MCF 10A (cell line): Measurements from ENCODE around the gene RNF112. TPM values are rescaled to one million over a fixed set of nuclear protein-coding genes. Genes with fewer than 3 reads are reported as not detected.

Experiments used
- BruUV-seq: library from RNA; stranded (reverse); fragments of 400-500 nt; replicated peaks from 2 replicates; lab custom pipeline; 2021; lab: Mats Ljungman, UMichigan
- CTCF ChIA-PET: fragments of 300-600 bp; sonication (Branson Sonifier 250); formaldehyde crosslinking; extraction: SDS; loops from one replicate; lab custom pipeline; 2021; ENCODE audit warnings: antibody characterized with exemption, inconsistent platforms; lab: Yijun Ruan, JAX
- POLR2A ChIA-PET: fragments of 300-600, 350-650 bp; sonication (Branson Sonifier 250); formaldehyde crosslinking; extraction: SDS; loops from one replicate; lab custom pipeline; 2020; ENCODE audit warnings: antibody characterized with exemption, inconsistent platforms; lab: Yijun Ruan, JAX
- DNase-seq: peaks from one replicate; pipeline ENCODE4 v3.0.0-alpha.2; 2018; ENCODE audit not compliant: unreplicated experiment
- H3K27ac Mint-ChIP-seq: one replicate; pipeline ENCODE4 v1.8.0; 2022; ENCODE audit warnings: mild to moderate bottlenecking, low read depth, mixed read lengths; ENCODE audit not compliant: unreplicated experiment
- H3K27me3 Mint-ChIP-seq: one replicate; pipeline ENCODE4 v1.8.0; 2022; ENCODE audit warnings: mixed read lengths; ENCODE audit not compliant: insufficient read depth, unreplicated experiment
- H3K36me3 Mint-ChIP-seq: one replicate; pipeline ENCODE4 v1.8.0; 2022; ENCODE audit warnings: mild to moderate bottlenecking, moderate library complexity, mixed read lengths; ENCODE audit not compliant: insufficient read depth, unreplicated experiment
- H3K4me1 Mint-ChIP-seq: one replicate; pipeline ENCODE4 v1.8.0; 2022; ENCODE audit warnings: mixed read lengths; ENCODE audit not compliant: insufficient read depth, unreplicated experiment
- H3K4me3 Mint-ChIP-seq: one replicate; pipeline ENCODE4 v1.8.0; 2022; ENCODE audit warnings: mild to moderate bottlenecking, moderate library complexity, mixed read lengths; ENCODE audit not compliant: unreplicated experiment
- H3K9me3 Mint-ChIP-seq: one replicate; pipeline ENCODE4 v1.8.0; 2022; ENCODE audit warnings: mixed read lengths; ENCODE audit not compliant: unreplicated experiment
- CTCF ChIP-seq: fragments of 200-600 bp; IDR thresholded peaks from one replicate; pipeline ENCODE4 v1.8.0; 2022; ENCODE audit warnings: antibody characterized with exemption, mild to moderate bottlenecking; ENCODE audit not compliant: unreplicated experiment
- intact Hi-C: fragments of 100-400 bp; cut with micrococcal nuclease; formaldehyde crosslinking; loops from 2 replicates; pipeline ENCODE4 v1.14.1; 2022
- total RNA-seq: library from RNA; stranded (reverse); gene quantifications from 2 replicates; pipeline ENCODE4 v1.2.3, GENCODE V29; 2022

RNF112 gene
- total RNA-seq, 1 experiment from 2014 or later: not detected

- intact Hi-C loops: no loop called here
- DNase-seq: no peak
- no peaks in the 10 kb centered on the region for H3K4me1 Mint-ChIP-seq
- POLR2A ChIA-PET: no interaction called here
- H3K27me3 Mint-ChIP-seq: no peaks in the 10 kb centered on the region
- TF ChIP-seq CTCF: no peak
- no peaks in the 10 kb centered on the region for H3K36me3 Mint-ChIP-seq
- no peak overlapping the region for H3K27ac Mint-ChIP-seq
- no TSS peak for BruUV-seq
- H3K9me3 Mint-ChIP-seq: no peaks in the 10 kb centered on the region
- CTCF ChIA-PET: no interaction called here
- no peak overlapping the region for H3K4me3 Mint-ChIP-seq
Measured at GRCh38 chr17:19464031-19465026, 53.3 kb downstream of the RNF112 start.

Other genes with a start within 250 kb of the RNF112 start
- 35.1 and 36.8 TPM in 2 replicates for gene EPN2, start 173.9 kb upstream of the RNF112 start, total RNA-seq
- 30.4 and 33.0 TPM in 2 replicates for gene B9D1, start 48.5 kb upstream of the RNF112 start, total RNA-seq
- gene MAPK7, start 32.7 kb upstream of the RNF112 start, total RNA-seq: 14.5 and 18.2 TPM in 2 replicates
- gene MFAP4, start 24.0 kb upstream of the RNF112 start, total RNA-seq: not detected in 2 replicates
- gene SLC47A1, start 122.6 kb downstream of the RNF112 start, total RNA-seq: 1.1 TPM in 1 of 2 replicates, not detected in the other
- gene ALDH3A2, start 237.5 kb downstream of the RNF112 start, total RNA-seq: 40.3 and 50.9 TPM in 2 replicates